ENCODE data around the gene MARS1. TPM values are rescaled to one million over a fixed set of nuclear protein-coding genes. Genes with fewer than 3 reads are reported as not detected.
A peak's percentile ranks its signal among the peaks of the same experiment; 100 is the strongest.
"Not testable (repeated sequence)": the region's sequence is repeated elsewhere in the genome, so short reads cannot be mapped to it uniquely, and the experiment has no call there.

MARS1 gene
- polyA plus RNA-seq, 6 donors from 2014 or later = 53.1 to 78.7 (median 63.0) TPM

GRCh38 chr12:57495051-57495701 is 7.3 kb downstream of the MARS1 start:
- H3K4me3 Mint-ChIP-seq; H3K27me3 Mint-ChIP-seq; ATAC-seq (ENCODE audit: low read depth in 2 of 2); DNase-seq; H3K9me3 Mint-ChIP-seq: not testable (repeated sequence)
- peaks cover 7 to 37% of the 10 kb centered on the region in 2 donors for H3K36me3 Mint-ChIP-seq
- peaks cover 5 to 16% (median 5%) of the 10 kb centered on the region in 3 donors for H3K4me1 Mint-ChIP-seq
- peak overlapping the region in 1 of 6 donors; percentile 33 for H3K27ac Mint-ChIP-seq

- H3K36me3 Mint-ChIP-seq = peaks cover 8 to 38% of the 10 kb centered on the region in 2 donors
- peak overlapping the region in 1 of 6 donors; percentile 0 for H3K27ac Mint-ChIP-seq
- no peaks in the 10 kb centered on the region for H3K27me3 Mint-ChIP-seq
- no peaks in the 10 kb centered on the region for H3K9me3 Mint-ChIP-seq
- no peak overlapping the region for H3K4me3 Mint-ChIP-seq
- ATAC-seq (ENCODE audit: low read depth in 2 of 2) (no peak), DNase-seq (no peak)
- peaks cover 5 to 11% (median 6%) of the 10 kb centered on the region in 3 donors for H3K4me1 Mint-ChIP-seq
These were observed 9.0 kb downstream of the MARS1 start for GRCh38 chr12:57496822-57497221.

- Mint-ChIP-seq H3K36me3 (peaks cover 13 to 37% of the 10 kb centered on the region in 2 donors), H3K9me3 (no peaks in the 10 kb centered on the region), H3K4me3 (no peak overlapping the region), H3K4me1 (peaks cover 5 to 11% (median 6%) of the 10 kb centered on the region in 3 donors), H3K27ac (peak overlapping the region in 4 of 6 donors; percentile 32 to 84 (median 58)), H3K27me3 (no peaks in the 10 kb centered on the region)
- DNase-seq = no peak
- ATAC-seq (ENCODE audit: low read depth in 2 of 2) = no peak
These were observed 9.6 kb downstream of the MARS1 start for GRCh38 chr12:57497223-57498131.

- Mint-ChIP-seq H3K36me3 (peaks cover 13 to 32% of the 10 kb centered on the region in 2 donors), H3K27me3 (no peaks in the 10 kb centered on the region), H3K9me3 (no peaks in the 10 kb centered on the region), H3K27ac (peak overlapping the region in 3 of 6 donors; percentile 31 to 89 (median 47)), H3K4me3 (no peak overlapping the region), H3K4me1 (peaks cover 5 to 11% (median 6%) of the 10 kb centered on the region in 3 donors)
- ATAC-seq (ENCODE audit: low read depth in 2 of 2) = no peak
- DNase-seq = no peak
These were observed 10.2 kb downstream of the MARS1 start for GRCh38 chr12:57498132-57498502.

- Mint-ChIP-seq H3K4me3 (no peak overlapping the region), H3K27me3 (no peaks in the 10 kb centered on the region), H3K36me3 (peaks cover 13 to 32% of the 10 kb centered on the region in 2 donors), H3K27ac (peak overlapping the region in 2 of 6 donors; percentile 31 to 47), H3K4me1 (peaks cover 5 to 11% (median 6%) of the 10 kb centered on the region in 3 donors), H3K9me3 (no peaks in the 10 kb centered on the region)
- DNase-seq = no peak
- ATAC-seq (ENCODE audit: low read depth in 2 of 2) = no peak
These were observed 10.7 kb downstream of the MARS1 start for GRCh38 chr12:57498571-57498970.

- Mint-ChIP-seq H3K36me3 (peaks cover 13 to 32% of the 10 kb centered on the region in 2 donors), H3K9me3 (no peaks in the 10 kb centered on the region), H3K4me1 (peaks cover 5 to 11% (median 6%) of the 10 kb centered on the region in 3 donors), H3K27ac (peak overlapping the region in 1 of 6 donors; percentile 10), H3K4me3 (no peak overlapping the region), H3K27me3 (no peaks in the 10 kb centered on the region)
- no peak for ATAC-seq (ENCODE audit: low read depth in 2 of 2)
- DNase-seq = no peak
These were observed 12.3 kb downstream of the MARS1 start for GRCh38 chr12:57500213-57500612.

GRCh38 chr12:57502311-57502969 is 14.6 kb downstream of the MARS1 start:
- peak overlapping the region in 1 of 8 donors; percentile 51 for H3K4me3 Mint-ChIP-seq
- not testable (repeated sequence) for H3K9me3 Mint-ChIP-seq; H3K27me3 Mint-ChIP-seq; H3K4me1 Mint-ChIP-seq; ATAC-seq (ENCODE audit: low read depth in 2 of 2); DNase-seq
- H3K36me3 Mint-ChIP-seq = peaks cover 13 to 26% of the 10 kb centered on the region in 2 donors
- peak overlapping the region in 3 of 6 donors; percentile 11 to 36 (median 33) for H3K27ac Mint-ChIP-seq

GRCh38 chr12:57506541-57506940 is 18.7 kb downstream of the MARS1 start:
- not testable (repeated sequence) for H3K4me1 Mint-ChIP-seq; H3K27me3 Mint-ChIP-seq; H3K27ac Mint-ChIP-seq; H3K4me3 Mint-ChIP-seq; H3K36me3 Mint-ChIP-seq; ATAC-seq (ENCODE audit: low read depth in 2 of 2); DNase-seq; H3K9me3 Mint-ChIP-seq

- not testable (repeated sequence) for DNase-seq; H3K27me3 Mint-ChIP-seq; H3K9me3 Mint-ChIP-seq; H3K4me3 Mint-ChIP-seq; H3K4me1 Mint-ChIP-seq; ATAC-seq (ENCODE audit: low read depth in 2 of 2); H3K27ac Mint-ChIP-seq
- H3K36me3 Mint-ChIP-seq = peaks cover 0 to 21% of the 10 kb centered on the region in 2 donors
These were observed 19.9 kb downstream of the MARS1 start for GRCh38 chr12:57507796-57508195.

GRCh38 chr12:57511161-57511560 is 23.3 kb downstream of the MARS1 start:
- no peaks in the 10 kb centered on the region for H3K27me3 Mint-ChIP-seq
- peaks cover 0 to 27% of the 10 kb centered on the region in 2 donors for H3K36me3 Mint-ChIP-seq
- ATAC-seq (ENCODE audit: low read depth in 2 of 2) (no peak), DNase-seq (no peak)
- H3K9me3 Mint-ChIP-seq = no peaks in the 10 kb centered on the region
- H3K27ac Mint-ChIP-seq = no peak overlapping the region
- peaks cover 4 to 6% (median 4%) of the 10 kb centered on the region in 3 donors for H3K4me1 Mint-ChIP-seq
- H3K4me3 Mint-ChIP-seq = no peak overlapping the region

- H3K27me3 Mint-ChIP-seq = no peaks in the 10 kb centered on the region
- ATAC-seq (ENCODE audit: low read depth in 2 of 2) (no peak), DNase-seq (no peak)
- H3K27ac Mint-ChIP-seq = peak overlapping the region in 4 of 6 donors; percentile 36 to 69 (median 56)
- peaks cover 4 to 6% (median 4%) of the 10 kb centered on the region in 3 donors for H3K4me1 Mint-ChIP-seq
- H3K36me3 Mint-ChIP-seq = peaks cover under 1 to 27% of the 10 kb centered on the region in 2 donors
- no peak overlapping the region for H3K4me3 Mint-ChIP-seq
- no peaks in the 10 kb centered on the region for H3K9me3 Mint-ChIP-seq
These were observed 23.9 kb downstream of the MARS1 start for GRCh38 chr12:57511588-57512325.

GRCh38 chr12:57512665-57513064 is 24.8 kb downstream of the MARS1 start:
- Mint-ChIP-seq H3K4me1 (peaks cover 4 to 10% (median 7%) of the 10 kb centered on the region in 3 donors), H3K4me3 (no peak overlapping the region), H3K27ac (peak overlapping the region in 5 of 6 donors; percentile 49 to 87 (median 65)), H3K27me3 (no peaks in the 10 kb centered on the region), H3K9me3 (no peaks in the 10 kb centered on the region), H3K36me3 (peaks cover 9 to 27% of the 10 kb centered on the region in 2 donors)
- ATAC-seq (ENCODE audit: low read depth in 2 of 2) (no peak), DNase-seq (no peak)
